SK-N-SH treated with all-trans-retinoic acid at 6 μM for 48 hours (cell line): ENCODE data around the gene RNF121.

Source experiments
- ATAC-seq: fragments of 200-7000 bp; cut with Tn5 transposase; 3 replicates; pipeline ENCODE4 v1.9.1; 2020; ENCODE audit warnings: mild to moderate bottlenecking, moderate library complexity
- BACH2 ChIP-seq: fragments of 250-450 bp; sonication (Bioruptor Pico); IDR thresholded peaks from 2 replicates; pipeline ENCODE4 v1.9.0; 2021; ENCODE audit warnings: mild to moderate bottlenecking, borderline replicate concordance
- CREB5 ChIP-seq: fragments of 250-450 bp; sonication (Bioruptor Pico); IDR thresholded peaks from 2 replicates; pipeline ENCODE4 v1.5.1; 2020; ENCODE audit warnings: low read depth, mild to moderate bottlenecking, moderate library complexity
- ESRRG ChIP-seq: fragments of 250-450 bp; sonication (Bioruptor Pico); IDR thresholded peaks from 2 replicates; pipeline ENCODE4 v1.6.1; 2021; ENCODE audit warnings: mild to moderate bottlenecking
- GLIS3 ChIP-seq: fragments of 250-450 bp; sonication (Bioruptor Pico); IDR thresholded peaks from 2 replicates; pipeline ENCODE4 v1.5.0; 2020; ENCODE audit warnings: mild to moderate bottlenecking, moderate library complexity
- ISL1 ChIP-seq: fragments of 250-450 bp; sonication (Bioruptor Pico); IDR thresholded peaks from 2 replicates; pipeline ENCODE4 v2.1.2; 2022; ENCODE audit warnings: mild to moderate bottlenecking, moderate library complexity
- OSR1 ChIP-seq: fragments of 250-450 bp; sonication (Bioruptor Pico); IDR thresholded peaks from 2 replicates; pipeline ENCODE4 v1.8.0; 2022; ENCODE audit warnings: moderate library complexity, mild to moderate bottlenecking, inconsistent platforms
- PATZ1 ChIP-seq: fragments of 250-450 bp; sonication (Bioruptor Pico); IDR thresholded peaks from 2 replicates; pipeline ENCODE4 v1.8.0; 2020; ENCODE audit warnings: mild to moderate bottlenecking, moderate library complexity, borderline replicate concordance
- POU6F1 ChIP-seq: fragments of 250-450 bp; sonication (Bioruptor Pico); IDR thresholded peaks from 2 replicates; pipeline ENCODE4 v1.8.0; 2021; ENCODE audit warnings: low read depth, mild to moderate bottlenecking, moderate library complexity, borderline replicate concordance
- PPARA ChIP-seq: fragments of 250-450 bp; sonication (Bioruptor Pico); IDR thresholded peaks from 2 replicates; pipeline ENCODE4 v1.5.0; 2020; ENCODE audit warnings: mild to moderate bottlenecking, borderline replicate concordance
- RARB ChIP-seq: fragments of 250-450 bp; sonication (Bioruptor Pico); IDR thresholded peaks from 2 replicates; pipeline ENCODE4 v1.8.0; 2021; ENCODE audit warnings: mild to moderate bottlenecking, moderate library complexity
- SNAI2 ChIP-seq: fragments of 250-450 bp; sonication (Bioruptor Pico); IDR thresholded peaks from 2 replicates; pipeline ENCODE4 v1.5.0; 2020; ENCODE audit warnings: mild to moderate bottlenecking, moderate library complexity
- TCF4 ChIP-seq: fragments of 250-450 bp; sonication (Bioruptor Pico); IDR thresholded peaks from 2 replicates; pipeline ENCODE4 v1.8.0; 2021; ENCODE audit warnings: mild to moderate bottlenecking, moderate library complexity, borderline replicate concordance
- TOX ChIP-seq: fragments of 250-450 bp; sonication (Bioruptor Pico); IDR thresholded peaks from 2 replicates; pipeline ENCODE4 v1.8.0; 2021; ENCODE audit warnings: mild to moderate bottlenecking, moderate library complexity, borderline replicate concordance
- TSHZ2 ChIP-seq: fragments of 250-450 bp; sonication (Bioruptor Pico); IDR thresholded peaks from 2 replicates; pipeline ENCODE4 v1.5.0; 2020; ENCODE audit warnings: mild to moderate bottlenecking, moderate library complexity
- ZC3H10 ChIP-seq: fragments of 250-450 bp; sonication (Bioruptor Pico); IDR thresholded peaks from 2 replicates; pipeline ENCODE4 v1.5.1; 2021; ENCODE audit warnings: mild to moderate bottlenecking, moderate library complexity
- ZFP3 ChIP-seq: fragments of 250-450 bp; sonication (Bioruptor Pico); IDR thresholded peaks from 2 replicates; pipeline ENCODE4 v1.5.0; 2020; ENCODE audit warnings: mild to moderate bottlenecking, moderate library complexity
- ZFP30 ChIP-seq: fragments of 450-650 bp; formaldehyde crosslinking; IDR thresholded peaks from 2 replicates; pipeline ENCODE4 v1.5.0; 2022; ENCODE audit warnings: mild to moderate bottlenecking, moderate library complexity
- ZNF565 ChIP-seq: fragments of 450-650 bp; formaldehyde crosslinking; conservative IDR thresholded peaks from 2 replicates; pipeline ENCODE4 v1.5.0; 2020; ENCODE audit warnings: low read depth, mild to moderate bottlenecking, moderate library complexity
- ZNF8 ChIP-seq: fragments of 450-650 bp; formaldehyde crosslinking; IDR thresholded peaks from 2 replicates; pipeline ENCODE4 v1.5.0; 2020; ENCODE audit warnings: mild to moderate bottlenecking, moderate library complexity

The RNF121 gene

GRCh38 chr11:71962428-71963038 is 33.7 kb downstream of the RNF121 start:
- no peak for ATAC-seq
- TF ChIP-seq POU6F1 (no peak), RARB (CRISPR knock-in tag) (no peak), ZFP3 (CRISPR knock-in tag) (no peak), ZFP30 (no peak), OSR1 (CRISPR knock-in tag) (no peak)

- TF ChIP-seq ZFP30 (no peak), ZC3H10 (CRISPR knock-in tag) (no peak), BACH2 (CRISPR knock-in tag) (no peak), PPARA (CRISPR knock-in tag) (no peak)
- ATAC-seq, result no peak
Measured at GRCh38 chr11:71963468-71963867, 34.6 kb downstream of the RNF121 start.

GRCh38 chr11:71964641-71965040 is 35.8 kb downstream of the RNF121 start:
- no peak for ATAC-seq
- TF ChIP-seq OSR1 (CRISPR knock-in tag) (no peak), TCF4 (CRISPR knock-in tag) (no peak)

- no peak for TF ChIP-seq TOX (CRISPR knock-in tag)
- no peak for TF ChIP-seq GLIS3 (CRISPR knock-in tag)
- no peak for TF ChIP-seq ZNF8
- TF ChIP-seq PPARA (CRISPR knock-in tag), result no peak
- TF ChIP-seq ISL1 (CRISPR knock-in tag), result no peak
- no peak for TF ChIP-seq PATZ1 (CRISPR knock-in tag)
- no peak for TF ChIP-seq CREB5
- TF ChIP-seq POU6F1, result no peak
- no peak for TF ChIP-seq ESRRG (CRISPR knock-in tag)
- no peak for TF ChIP-seq ZNF565 (CRISPR knock-in tag)
- no peak for TF ChIP-seq ZFP30
- TF ChIP-seq SNAI2 (CRISPR knock-in tag), result no peak
- TF ChIP-seq RARB (CRISPR knock-in tag), result no peak
- no peak for TF ChIP-seq ZC3H10 (CRISPR knock-in tag)
- TF ChIP-seq TSHZ2 (CRISPR knock-in tag), result no peak
- ATAC-seq, result no peak
Measured at GRCh38 chr11:71971680-71972079, 42.8 kb downstream of the RNF121 start.
